Stimulated activated naive CD4-positive, alpha-beta T cell treated with Interleukin-2 at 50 U/mL for 16 hours (primary cell): ENCODE results near the gene LRBA.

Source experiments
- DNase-seq: peaks from one replicate; lab custom pipeline; 2025; lab: John Stamatoyannopoulos, UW

LRBA gene

DNA sequence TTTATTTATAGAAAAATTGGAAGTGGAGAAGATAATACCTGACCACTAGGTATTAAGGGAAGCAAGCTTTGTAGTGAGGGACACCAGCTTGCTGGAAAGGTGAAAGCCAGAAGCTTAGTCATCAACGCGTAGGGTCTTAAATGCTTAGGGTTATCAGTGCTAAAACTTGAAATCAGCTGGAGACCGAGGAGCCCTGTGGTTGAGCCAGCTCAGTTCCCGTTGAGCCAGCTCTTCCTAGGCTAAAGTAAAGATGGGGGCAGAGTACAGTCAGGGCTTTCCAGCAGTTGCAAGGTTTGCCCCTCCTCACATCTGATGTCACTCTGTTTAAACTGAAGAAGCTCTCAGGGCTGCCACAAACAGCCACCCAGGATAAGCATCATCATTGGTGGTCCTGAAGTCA, 696.1 kb downstream of the LRBA start:
- no peak for DNase-seq

DNA sequence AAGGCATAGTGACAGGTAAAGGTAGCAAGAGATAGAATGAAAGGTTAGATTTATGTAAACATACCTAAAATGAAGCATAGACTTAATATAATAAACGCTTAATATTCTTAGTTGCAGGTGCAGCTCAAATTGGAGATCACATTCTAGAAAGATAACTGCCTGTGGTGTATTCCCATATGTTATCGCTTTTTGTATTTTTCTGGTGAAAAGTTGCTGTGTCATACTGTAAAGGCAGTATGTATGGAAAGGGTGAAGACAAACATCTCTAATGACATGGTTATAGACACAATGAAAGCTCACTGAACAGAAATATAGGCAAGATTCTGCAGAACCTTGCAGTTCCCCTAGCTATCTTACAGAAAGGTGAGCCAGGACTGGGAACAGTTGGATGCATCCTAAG, 696.6 kb downstream of the LRBA start:
- no peak for DNase-seq

DNA sequence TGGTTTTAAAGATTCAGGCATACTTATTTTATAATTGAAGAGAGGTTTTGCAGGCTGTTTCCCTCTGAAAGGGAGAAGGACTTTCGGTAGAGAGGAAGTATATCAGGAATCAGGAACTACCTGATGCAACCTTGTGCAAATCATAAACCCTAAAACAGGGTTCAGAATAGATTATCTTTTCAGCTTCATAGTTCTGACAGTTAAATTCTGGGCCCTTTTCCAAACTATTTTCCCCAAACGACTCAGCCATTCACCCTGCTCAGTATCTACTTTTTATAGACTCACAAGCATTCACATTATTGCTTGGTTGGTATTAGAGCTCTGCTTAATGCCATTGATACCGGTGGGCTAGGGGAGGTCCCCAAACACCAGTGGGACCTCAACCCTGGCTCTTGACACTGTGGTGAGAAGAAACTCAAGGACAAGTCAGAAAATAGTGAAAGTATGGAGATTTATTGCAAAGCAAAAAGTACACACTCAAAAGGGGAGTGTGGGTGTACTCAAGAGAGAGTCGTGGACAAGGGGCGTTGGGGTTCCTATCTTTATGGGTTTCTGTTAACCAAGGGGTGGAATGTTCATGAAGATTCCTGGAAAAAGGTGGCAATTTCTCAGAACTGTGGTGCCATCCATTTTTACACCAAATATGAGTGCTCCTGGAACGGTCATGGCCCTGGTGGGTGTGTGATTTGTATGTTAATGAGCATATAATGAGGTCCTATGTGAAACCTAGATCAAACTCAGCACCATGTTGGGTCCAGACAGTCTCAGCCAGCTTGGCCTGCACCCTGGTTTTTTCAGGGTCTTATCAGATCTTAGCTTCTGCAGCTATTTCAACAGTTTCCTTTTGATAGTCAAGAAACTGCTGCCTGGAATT, 698.5 kb downstream of the LRBA start:
- DNase-seq, result no peak

DNA sequence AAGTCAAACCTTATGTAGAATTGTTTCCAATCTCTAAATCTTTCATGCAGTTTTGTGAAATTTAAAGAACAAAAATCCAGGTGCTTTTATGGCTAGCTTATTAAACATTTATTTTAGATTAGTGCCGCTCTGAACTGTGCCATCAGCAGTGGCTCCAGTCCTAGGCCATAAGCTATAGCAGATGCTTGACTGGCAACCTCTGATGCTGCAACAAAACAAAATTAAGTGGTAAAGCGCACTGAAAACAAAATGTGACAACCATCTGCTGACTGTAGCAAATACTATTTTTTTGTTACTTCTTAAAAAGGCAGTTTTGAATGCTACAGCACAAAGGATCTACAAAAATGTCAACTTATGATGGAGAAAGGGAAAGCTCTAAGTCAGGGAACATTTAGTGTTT, 699.4 kb downstream of the LRBA start:
- DNase-seq, result no peak

DNA sequence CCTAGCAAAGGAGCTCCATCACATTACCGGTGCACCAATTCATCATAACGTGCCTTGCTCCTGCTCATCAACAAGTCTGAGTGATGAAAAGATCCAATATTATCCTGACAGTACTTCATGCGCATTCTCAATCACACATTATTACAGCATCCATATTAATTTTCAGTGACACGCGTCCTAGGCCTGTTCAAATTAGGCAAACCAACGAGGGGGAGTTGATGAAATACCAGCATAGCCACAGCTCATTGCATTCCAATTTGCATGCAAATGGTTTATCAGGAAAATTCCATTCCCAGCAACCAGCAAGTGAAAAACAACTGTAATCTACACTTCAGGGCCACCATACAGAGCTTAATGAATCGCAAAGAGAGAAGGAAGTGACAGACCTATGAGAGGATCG, 699.9 kb downstream of the LRBA start:
- no peak for DNase-seq

DNA sequence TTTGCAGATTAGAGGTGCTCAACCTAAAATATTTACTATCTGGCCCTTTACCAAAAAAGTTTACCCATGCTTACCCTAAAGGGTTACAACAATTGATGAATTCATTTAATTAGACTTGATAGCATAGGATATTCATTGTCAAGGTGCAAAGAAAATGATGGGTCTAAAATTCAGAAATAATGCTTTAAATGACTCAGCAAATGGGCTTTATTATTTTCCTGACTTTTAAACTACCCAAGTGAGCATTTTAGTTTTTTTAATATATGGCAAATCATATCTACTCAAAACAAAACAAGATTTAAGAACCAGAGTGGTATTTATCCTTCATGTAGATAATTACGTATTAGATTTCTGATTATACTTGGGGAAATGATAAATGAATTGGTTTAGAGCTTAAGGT, 701.1 kb downstream of the LRBA start:
- no peak for DNase-seq

DNA sequence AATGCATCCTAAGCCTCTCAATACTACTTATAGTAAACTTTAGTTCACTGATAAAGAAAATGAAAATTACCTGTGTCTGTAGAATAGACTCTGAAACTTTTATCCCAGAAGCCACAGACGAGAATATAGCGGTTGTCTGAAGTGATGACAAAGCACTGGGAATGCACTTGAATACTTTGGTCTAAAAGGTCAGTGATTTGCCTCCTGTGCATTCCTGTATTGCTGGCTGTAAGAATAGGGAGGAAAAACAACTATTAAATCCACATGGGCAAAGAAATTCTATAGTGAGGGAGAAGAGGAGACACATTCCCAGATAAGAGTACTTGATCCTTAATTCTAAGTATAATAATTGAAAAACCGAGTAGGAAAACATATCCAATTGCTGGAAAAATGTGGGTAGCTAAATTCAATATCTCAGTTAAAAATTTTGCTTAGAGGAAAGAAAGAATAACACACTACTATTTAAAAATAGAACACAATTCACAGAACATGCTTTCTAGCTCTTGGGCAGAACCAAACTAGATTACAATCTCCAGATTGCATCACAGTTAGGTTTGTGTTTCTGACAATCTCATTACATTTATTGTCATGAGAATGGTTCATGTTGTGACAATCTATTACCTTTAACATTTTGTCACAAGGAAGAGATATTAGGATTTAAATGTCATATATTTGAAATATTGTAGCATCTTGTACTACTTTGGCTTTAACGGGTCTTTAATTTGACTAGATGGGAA, 704.8 kb downstream of the LRBA start:
- DNase-seq, result no peak

DNA sequence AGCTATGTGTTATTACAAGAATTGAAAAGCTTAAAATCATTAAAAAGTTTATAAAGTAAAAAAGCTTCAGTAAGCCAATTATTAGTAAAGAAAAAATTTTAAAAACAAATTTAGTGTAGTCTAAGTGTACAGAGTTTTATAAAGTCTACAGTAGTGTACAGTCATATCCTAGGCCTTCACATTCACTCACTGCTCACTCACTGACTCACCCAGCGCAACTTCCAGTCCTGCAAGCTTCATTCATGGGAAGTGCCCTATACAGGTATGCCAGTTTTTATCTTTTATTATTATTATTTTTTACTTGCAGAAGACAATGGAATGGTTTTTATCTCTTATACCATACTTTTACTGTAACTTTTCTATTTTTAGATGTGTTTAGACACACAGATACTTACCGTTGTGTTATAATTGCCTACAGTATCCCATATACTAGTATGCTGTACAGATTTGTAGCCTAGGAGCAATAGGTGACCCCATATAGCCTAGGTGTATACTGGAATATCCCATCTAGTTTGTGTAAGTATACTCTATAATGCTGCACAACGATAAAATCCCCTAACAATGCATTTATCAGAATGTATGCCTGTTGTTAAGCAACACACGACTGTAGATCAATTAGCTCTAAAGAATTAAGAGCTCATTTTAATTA, 706.1 kb downstream of the LRBA start:
- DNase-seq, result no peak

DNA sequence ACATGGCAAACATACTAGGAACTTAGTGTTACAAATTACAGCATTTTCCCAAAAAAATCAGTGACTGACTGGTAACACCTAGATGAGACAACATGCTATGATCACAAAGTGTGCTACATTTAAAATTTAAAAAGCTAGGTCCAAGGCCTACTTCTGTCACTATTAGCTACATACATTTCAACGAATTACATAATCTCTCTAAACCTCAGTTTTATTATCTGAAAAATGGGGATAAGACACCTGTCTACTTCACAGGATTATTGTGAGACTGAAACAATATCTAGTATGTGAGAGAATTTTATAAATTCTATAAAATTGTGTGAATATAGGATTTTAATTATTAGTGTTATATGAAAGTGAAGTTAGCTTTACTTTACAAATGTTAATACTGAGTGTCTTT, 708.4 kb downstream of the LRBA start:
- DNase-seq, result no peak

DNA sequence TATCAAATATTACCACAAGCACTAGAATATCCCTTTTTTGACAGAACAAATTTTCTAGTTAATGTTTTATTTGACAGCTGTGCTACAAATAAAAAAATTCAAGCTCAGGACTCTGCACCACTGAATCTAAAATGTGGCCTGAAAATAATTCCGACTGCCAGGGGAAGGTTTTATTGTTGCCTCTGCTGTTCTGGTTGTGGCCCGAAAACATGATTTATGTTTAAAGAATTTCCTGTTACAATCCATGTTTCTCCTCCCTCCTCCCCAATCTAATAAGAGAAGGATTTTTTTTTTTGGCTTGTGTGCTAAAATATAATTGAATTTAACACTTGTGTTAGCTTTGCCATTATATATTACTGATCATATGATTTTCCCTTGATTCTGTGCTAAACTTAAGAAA, 709.1 kb downstream of the LRBA start:
- no peak for DNase-seq

DNA sequence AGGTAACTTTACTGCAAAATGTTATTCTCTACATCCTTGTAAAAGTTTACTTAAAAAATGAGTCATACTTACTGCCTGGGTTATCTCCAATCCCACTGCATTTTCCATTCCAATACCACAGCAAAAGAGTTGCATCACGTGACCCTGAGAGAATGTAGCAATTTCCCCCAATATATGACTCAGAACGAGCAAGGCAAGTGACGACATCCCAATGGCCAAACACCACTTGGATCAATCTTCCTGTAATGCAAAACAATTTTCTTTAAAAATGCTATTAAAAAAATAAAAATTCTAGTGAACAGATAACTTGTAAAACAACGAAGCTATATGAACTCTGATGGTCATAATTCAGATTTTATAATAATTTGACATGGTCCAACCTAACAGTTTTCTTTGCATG, 712.5 kb downstream of the LRBA start:
- DNase-seq, result peak; percentile 2

DNA sequence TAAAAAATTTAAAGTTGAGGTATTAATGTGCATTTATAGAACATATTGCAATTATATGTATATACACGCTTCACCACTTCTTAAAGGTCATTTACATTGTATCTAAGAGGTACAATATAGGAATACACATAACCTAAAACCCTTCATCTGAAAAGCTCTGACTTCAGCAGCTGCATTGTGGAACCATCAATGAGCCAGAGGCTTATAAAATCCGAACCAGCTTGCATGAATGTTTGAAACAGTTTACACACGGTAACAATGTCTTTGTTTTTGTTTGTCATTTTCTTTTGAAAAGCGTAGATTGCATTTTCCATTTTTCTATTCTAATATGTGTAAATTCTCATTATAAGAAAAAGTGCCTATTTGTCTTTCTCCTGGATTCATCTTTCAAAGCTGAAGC, 715.3 kb downstream of the LRBA start:
- no peak for DNase-seq

DNA sequence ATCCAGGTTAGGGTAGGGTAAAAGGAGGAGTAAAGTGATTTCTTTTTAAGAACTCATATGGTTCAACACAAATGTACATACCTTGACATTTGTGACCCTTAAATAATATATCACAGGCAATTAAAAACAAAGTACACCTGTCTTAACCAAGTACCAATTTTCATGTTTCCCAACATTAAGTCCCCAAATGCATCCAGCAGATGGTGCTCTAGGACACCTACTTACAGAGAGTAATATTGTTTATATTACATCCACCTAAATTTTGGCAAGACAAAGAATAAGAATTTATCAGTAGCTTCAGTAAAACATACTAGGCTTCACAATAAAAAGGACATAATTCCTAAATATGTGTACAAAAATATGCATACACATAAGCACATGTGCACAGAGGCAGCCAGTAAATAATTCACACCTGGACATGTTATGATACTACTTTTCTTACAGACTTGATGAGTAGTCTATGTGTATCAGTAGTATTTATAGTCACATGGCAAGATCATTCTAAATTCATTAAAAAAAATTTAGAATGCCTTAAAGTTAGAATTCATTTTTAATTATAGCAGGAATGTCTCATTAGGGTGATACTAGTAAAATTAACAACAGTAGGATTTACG, 717.1 kb downstream of the LRBA start:
- DNase-seq, result peak; percentile 2

DNA sequence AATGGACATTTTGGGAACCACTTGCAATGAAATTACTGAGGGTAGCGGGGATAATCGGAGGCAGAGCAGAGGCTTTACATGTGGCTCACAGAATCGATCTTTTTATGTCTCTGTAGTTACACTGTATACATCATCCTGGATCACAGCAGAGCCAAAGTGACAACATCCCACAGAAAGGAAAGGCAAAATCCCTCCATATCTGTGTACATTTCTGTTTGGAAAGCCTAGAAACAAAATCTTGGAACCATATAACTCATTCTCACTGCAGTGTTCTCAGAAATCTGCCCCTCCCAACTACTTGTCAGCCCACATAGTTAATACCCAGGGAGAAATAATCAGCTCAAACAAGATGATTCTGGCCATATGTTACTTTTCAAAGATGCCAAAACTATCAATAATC, 725.2 kb downstream of the LRBA start:
- no peak for DNase-seq

DNA sequence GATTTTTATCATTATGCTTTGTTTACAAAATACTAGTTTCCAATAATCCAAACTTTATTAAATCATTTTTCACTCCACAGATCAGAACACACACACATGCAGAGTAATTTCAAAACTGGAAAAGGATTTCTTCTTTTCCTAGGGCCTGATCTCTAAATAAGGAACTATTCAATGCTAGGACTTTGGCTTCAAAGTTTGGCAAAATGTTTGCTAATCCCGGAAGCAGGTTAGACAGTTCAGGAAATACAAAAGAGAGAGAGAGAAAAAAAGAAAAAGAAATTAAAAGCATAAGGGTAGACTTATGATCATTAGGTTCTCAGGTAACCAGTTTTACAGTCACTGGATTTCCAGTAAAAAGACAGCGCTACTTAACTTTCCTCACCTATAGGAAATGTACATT, 725.9 kb downstream of the LRBA start:
- DNase-seq, result no peak

DNA sequence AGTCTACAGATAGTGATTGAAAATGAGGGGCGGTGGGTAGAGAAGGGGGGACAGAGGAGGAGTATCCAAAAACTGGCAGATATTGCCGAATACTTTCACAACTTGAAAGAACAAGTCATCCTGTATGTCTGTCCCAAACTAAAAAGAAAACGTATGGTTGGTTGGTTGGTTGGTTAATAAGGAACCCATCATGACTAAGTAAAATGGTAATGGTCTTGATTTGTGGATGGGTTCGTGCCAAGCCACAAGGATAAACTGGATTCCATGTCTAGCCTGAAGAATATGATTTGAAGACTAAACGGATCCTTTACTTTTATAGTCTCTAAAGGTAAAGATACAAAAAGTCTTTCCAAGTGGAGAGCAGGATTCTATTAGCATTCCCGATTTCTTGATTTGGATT, 728.4 kb downstream of the LRBA start:
- DNase-seq, result no peak

DNA sequence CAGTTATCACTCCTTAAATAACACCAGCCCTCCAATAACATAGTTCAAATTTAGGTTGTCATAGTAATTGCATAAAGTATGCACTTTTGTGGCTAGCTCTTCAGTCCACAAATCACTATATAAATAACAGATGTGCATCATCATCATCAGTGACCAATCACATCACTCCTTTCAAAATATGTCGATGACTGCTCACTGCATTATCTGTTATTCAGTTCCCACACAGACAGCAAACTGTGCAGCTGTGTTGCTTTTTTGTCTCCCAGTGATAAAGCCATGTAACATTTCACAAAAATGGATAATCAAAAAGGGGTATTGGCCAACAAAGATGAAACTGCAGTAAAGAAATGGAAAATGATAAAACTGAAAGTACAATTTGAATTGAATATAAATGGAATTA, 731.4 kb downstream of the LRBA start:
- DNase-seq, result no peak

DNA sequence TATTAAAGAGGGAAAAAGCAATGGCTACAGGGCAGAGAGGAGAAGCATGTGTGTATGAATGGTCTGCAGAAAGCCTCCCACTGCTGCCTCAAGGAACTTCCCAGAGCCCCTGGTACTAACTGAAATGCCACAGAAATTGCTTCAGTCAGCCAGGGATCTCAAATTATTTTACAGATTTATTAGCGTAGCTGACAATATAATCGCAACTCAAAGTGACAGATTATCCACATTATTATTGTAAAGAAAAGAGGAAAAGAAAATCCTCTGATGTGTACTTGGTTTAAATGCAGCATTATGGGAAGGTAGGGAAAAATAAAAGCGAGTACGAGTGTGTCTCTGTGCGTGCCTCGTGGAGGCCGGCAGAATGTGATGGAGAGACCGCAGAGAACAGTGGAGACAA, 734.1 kb downstream of the LRBA start:
- no peak for DNase-seq

DNA sequence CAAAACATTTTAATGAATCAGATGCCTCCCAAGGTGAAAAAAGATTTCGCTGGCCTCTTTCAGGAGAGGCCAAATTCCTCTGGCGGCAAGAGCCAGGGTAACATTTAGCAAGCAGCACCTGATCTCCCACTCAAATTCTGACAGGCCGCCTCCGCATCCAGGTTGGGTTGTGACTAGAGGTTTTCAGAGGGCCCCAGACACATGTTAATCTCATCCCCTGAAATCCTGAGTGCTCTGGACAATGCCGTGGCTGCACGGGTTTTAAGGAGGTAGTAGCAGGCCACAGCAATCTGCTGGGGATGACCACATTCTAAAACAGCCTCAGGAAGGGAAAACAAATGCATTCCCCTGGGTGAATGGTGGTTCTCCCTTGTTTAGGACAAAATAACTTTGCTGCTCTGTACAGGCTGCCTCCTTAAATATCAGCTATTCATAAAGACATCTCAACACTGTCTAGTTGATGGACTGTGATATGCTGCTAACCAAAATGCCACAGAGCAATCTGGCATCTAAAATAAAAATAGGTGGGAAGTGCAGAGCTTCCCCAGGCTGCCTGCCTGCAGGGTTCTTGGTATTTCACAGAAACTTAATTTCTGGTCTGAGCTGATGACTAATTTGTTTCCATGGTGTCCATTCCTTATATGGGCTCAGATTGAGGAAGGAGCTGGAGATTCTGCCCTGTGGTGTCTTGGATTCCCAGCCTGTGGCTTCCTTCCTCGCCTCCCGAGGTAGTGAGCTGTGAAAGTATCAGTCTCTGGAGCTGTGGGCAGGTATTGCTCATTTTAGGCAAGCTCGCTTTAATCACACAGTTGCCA, 734.8 kb downstream of the LRBA start:
- DNase-seq, result no peak

DNA sequence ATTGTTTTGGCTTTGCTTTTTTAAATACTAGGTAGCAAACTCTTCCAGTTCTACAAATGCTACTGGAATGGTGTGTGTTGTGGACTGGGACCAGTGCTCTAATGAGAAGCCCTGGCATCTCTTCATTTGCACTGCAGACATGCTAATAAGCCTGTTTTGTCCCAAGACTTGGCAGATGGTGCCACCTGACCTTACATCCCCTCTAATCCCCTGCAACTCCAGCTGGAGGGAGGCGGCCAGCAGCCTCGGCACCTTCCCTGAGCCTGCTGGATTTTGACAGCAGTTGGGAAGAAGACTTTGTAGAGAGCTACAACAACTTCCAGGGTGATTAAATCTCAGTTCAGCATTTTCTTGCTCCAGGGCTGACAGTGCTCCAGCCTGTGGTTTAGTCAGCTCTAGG, 736.9 kb downstream of the LRBA start:
- DNase-seq, result no peak

DNA sequence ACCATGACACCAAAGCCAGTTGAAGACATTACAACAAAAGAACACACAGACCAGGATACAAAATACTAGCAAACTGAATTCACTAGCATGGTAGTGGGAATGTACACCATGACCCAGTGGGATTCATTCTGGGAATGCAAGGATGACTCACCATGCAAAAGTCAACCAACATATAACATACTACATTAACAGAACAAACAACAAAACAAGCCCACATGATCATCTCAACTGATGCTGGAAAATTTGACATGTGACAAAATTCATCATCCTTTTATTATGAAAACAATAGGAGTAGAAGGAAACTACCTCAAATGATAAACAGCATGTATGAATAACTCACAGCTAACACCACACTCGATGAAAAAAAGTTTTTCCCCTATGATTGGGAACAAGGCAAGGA, 746.6 kb downstream of the LRBA start:
- no peak for DNase-seq

DNA sequence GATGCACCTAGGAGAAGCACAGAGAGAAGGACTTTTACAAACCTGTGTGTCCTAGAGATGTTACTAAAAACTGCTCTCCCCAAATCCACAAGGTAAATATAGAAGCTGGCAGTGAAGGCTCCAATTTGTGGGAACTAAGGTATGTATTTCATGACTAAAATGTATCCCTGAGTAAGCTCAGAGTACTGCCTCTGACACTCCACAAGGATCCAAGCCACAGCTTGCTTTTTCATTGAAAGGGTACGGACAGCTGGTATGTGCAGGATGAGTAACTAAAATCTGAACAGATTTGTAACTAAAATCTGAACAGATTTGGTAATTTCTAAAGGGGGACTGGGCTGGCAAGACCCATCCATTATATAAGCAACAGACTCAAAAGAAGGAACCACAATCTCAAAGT, 749.3 kb downstream of the LRBA start:
- DNase-seq, result no peak
